HG03175 (cell line): ENCODE measurements around the gene ABLIM2.

ENCODE experiments used
- ATAC-seq: cut with Tn5 transposase; IDR thresholded peaks from one replicate; pipeline ENCODE4 v1.9.1; 2021; ENCODE audit warnings: mild to moderate bottlenecking, moderate library complexity; ENCODE audit not compliant: unreplicated experiment

Gene ABLIM2

GRCh38 chr4:7990807-7991459 is 167.7 kb downstream of the ABLIM2 start:
- no peak for ATAC-seq

- no peak for ATAC-seq
These were observed 169.0 kb downstream of the ABLIM2 start for GRCh38 chr4:7989654-7990053.

GRCh38 chr4:7988437-7988836 is 170.2 kb downstream of the ABLIM2 start:
- no peak for ATAC-seq

GRCh38 chr4:7987148-7987989 is 171.2 kb downstream of the ABLIM2 start:
- ATAC-seq: no peak

GRCh38 chr4:7985891-7986441 is 172.6 kb downstream of the ABLIM2 start:
- ATAC-seq: no peak

GRCh38 chr4:7985072-7985471 is 173.5 kb downstream of the ABLIM2 start:
- ATAC-seq: no peak

- no peak for ATAC-seq
These were observed 174.2 kb downstream of the ABLIM2 start for GRCh38 chr4:7984286-7984925.

GRCh38 chr4:7983296-7983695 is 175.3 kb downstream of the ABLIM2 start:
- ATAC-seq: no peak

- ATAC-seq: no peak
These were observed 176.7 kb downstream of the ABLIM2 start for GRCh38 chr4:7981738-7982394.

- ATAC-seq: no peak
These were observed 178.6 kb downstream of the ABLIM2 start for GRCh38 chr4:7980036-7980435.

GRCh38 chr4:7979652-7979968 is 179.0 kb downstream of the ABLIM2 start:
- ATAC-seq: no peak

GRCh38 chr4:7978907-7979651 is 179.5 kb downstream of the ABLIM2 start:
- no peak for ATAC-seq

- no peak for ATAC-seq
These were observed 180.1 kb downstream of the ABLIM2 start for GRCh38 chr4:7978489-7978888.

GRCh38 chr4:7976634-7977033 is 182.0 kb downstream of the ABLIM2 start:
- no peak for ATAC-seq

- ATAC-seq: no peak
These were observed 182.6 kb downstream of the ABLIM2 start for GRCh38 chr4:7976025-7976424.

GRCh38 chr4:7974425-7974824 is 184.2 kb downstream of the ABLIM2 start:
- ATAC-seq: no peak

GRCh38 chr4:7973545-7973981 is 185.1 kb downstream of the ABLIM2 start:
- ATAC-seq: no peak

- no peak for ATAC-seq
These were observed 186.6 kb downstream of the ABLIM2 start for GRCh38 chr4:7971881-7972500.

- no peak for ATAC-seq
These were observed 187.4 kb downstream of the ABLIM2 start for GRCh38 chr4:7971159-7971631.
